GM19035 (cell line): ENCODE results near the gene VILL.

Source experiments
- ATAC-seq: cut with Tn5 transposase; IDR thresholded peaks from one replicate; pipeline ENCODE4 v1.9.1; 2021; ENCODE audit not compliant: unreplicated experiment

Gene VILL

DNA sequence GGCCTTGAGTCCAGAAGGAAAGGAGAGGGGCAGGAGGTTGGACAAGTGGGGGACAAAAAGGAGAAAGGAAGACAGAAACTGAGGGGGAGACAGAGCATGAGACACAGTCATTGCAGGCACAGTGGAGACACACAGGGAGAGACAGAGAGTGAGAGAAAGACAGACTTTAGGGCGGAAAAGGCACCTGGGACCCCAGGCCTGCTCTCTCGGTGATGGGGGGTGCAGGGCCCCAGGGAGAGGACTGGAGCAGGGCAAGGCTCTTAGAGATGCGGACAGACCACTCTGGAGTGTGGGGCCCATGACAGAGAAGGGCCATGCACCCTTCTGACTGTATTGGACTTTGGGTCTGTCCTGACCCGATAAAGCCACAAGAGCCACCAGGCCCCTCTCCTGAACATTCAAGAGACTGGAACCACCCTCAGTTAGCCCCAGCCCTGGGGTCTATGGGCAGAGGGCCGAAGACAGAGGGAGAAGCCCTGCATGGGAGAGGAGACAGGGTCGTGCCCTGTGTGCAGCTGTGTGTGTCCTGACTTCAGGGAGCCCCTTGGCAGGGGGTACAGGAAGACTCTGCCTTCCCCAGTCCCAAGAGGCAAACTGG lies 26.4 kb downstream of the VILL start:
- ATAC-seq: no peak

DNA sequence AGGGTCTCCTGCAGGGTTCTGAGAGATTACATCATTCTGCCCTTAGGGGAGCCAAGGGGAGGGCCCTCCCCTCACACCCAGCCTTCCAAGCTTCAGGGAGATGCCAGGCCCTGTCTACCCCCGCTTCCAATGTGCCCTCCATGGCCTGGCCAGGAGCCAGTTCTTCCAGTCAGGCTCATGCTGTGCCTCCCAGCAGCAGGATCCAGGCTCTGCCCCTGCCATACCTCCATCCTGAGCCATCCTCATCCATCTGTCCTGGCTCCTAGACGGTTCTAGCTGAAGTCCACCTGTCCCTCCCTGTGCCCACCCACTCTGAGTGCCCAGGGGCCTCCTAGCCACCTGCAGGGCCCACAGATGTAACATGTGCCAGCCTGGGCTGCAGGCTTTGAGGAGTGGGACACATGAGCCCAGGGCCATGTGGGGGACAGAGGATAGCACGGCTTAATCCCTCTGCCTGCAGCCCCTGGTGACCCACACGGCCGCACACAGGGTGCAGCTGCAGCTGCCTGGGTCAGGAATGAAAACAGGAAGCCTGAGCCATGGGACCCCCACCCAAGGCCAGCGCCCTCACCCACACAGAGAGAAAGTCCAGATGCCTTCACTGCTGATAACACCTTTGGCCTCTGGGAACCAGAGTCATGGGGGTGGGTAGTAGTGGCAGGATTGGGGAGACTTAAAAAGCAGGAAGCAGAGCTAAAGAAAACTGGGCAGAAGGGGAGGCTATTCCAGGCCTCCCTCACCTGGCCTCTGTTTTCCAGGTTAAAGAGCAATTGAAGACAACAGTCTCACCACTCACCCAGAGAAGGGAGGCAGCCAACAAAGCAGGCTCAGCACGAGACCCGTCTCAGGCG lies 27.1 kb downstream of the VILL start:
- no peak for ATAC-seq

DNA sequence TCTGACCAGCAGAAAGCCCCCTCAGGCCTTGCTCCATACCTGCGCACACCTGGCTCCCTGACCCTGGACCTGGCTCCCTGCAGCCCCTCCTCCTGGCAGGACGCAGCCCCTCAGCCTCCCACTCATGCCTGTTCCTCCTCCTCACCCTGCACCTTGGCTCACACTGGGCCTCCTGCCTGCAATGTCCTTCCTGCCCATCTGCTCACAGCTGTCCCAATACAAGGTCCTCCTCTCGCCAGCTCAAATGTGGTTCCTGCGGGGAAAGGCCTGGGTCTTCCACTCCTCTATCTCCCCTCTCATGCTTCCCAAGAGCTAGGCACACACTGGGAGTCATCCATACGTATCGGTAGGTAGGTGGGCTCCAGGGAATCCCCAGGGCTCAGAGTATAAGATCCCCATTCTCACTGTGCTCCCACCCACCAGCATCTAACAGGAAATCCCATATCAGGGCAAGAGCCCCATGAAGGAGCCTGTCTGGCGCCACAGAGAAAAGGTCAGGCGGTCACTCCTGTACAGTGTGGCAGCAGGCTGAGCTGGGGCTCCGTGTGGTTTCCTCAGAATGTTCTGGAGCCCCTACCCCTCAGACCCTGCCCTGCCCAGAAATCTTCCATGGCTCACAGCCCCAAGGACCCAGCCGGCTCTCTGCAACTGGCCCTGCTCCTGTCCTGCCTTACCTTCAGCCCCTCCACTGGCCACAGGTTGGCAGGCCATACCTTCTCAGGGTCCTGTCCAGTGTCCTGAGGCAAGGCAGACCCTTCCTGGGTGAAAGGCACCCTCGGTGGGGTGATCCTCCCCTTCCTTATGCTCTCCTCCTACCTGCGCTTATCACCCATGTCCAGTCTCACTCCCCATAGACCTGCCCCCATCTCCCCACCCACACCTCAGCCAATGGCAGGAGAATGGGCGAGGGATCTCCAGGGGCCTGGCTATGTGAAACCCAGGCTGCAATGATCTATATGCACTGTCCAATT lies 28.0 kb downstream of the VILL start:
- no peak for ATAC-seq

DNA sequence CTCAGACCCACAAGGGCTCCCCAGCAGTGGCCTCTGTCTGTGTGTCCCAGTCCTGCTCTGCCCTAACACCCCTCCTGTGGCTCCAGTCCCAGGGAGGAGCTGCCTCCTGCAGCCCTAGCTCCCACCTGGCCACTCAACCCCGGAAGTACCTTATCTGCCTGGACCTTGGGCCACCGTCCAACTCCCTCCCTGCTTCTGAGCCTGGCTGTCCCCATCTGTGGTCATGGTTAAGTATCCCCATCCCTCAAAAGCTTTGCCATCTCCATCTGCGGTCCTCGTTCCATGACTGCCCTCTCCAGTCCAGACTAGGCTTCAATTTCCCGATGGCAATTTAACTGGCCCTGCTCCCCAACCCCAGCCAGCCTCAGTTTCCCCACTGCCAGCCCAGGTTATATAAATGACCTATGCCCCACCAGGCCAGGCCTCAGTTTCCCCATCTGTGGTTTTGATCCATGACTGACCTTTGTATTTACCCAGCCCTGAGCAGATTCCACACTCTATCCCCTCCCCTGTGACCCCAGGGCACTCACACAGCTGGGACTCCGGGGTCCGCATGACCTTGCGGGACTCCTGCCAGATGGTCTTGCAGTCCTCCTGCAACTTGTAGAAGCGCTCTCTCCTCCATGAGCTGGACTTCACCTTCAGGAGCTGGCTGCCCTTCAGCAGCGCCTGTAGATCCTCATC lies 29.2 kb downstream of the VILL start:
- ATAC-seq: no peak

DNA sequence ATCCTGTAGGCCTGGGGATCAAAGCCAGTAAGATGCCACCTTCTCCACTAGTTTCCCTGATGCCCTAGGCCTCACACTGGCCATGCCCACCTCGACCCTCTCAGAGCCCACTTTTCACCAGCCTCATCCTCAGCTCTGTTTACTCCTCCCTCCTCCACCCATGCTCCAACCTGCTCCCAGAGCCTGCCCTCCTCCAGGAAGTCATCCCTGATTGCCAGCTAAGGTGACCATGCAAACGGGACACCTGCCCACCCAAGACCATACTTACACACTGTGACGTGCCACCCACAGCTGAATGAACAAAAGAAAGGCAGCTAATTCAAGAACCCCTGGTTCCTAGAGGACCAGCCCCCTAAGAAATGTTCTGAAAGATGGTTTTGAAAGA lies 29.7 kb downstream of the VILL start:
- ATAC-seq: no peak

DNA sequence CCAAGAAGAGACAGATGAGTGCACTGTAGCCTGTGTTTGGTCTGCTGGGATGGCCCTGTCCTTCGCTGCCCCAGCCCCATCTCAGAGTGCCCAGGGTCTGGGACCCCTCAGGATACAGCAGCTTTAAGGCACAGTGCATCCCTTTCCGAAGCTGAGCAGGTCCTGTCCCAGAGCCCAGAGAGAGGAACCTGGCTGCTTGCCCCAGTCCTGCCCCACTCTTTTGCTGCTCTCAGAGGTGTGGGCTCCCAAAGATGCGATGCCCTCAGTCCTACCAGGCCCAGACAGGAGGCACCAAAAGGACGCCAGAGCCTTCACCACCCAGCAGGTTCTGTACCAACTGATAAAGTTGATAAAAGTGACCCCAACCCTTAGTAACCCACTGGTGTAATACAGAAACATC lies 30.6 kb downstream of the VILL start:
- no peak for ATAC-seq

DNA sequence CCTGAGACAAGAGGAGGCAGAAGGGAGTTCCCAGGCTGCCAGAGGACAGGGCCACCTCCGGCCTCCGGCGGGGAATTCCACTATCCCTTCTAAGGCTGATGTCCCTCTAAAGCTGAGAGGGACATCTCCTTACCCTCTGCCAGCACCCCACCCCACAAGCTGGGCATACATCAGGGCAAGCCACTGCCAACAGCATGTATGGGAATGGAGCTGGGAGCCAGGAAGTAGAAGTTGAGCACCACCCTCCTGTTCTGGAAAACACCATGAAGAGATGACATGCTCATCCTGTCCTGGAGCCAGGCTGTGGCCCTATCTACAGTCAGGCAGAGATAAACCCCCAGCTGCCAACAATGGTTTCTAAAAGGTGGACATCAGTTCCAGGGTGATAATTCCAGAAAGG lies 31.7 kb downstream of the VILL start:
- ATAC-seq: no peak

DNA sequence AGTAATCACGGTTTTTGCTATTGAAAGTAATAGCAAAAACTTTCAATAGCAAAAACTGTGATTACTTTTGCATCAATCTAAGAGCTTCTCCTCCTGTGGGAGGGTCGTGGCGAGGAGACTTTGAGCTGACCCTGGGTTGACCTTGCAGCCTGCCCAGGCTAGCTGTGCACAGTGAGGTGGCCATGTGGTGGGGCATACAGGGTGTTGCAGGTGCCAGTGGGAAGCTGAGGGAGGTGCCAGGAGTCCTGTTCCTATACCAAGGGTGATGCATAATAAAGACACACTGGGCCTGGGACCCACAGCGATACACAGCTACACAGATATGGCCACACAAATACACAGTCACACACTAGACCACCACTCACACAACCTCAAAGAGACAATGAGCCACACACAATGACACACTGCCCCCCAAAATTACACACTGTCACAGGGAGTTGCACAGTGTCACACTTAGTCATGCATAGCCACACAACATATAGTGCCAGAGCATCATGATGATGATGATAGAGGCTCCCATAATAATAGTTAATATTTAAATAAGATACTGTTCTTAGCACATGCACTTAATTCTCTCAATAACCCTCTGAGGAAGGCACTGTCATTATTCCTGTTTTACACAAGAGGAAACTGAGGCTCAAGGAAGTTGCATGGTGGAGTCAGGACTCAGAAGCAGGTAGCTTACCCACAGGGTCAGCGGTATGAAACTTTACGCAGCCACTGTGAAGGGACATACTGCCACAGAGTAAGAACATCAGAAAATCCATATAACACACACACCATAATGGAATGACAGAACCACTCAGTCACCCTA lies 32.5 kb downstream of the VILL start:
- no peak for ATAC-seq

DNA sequence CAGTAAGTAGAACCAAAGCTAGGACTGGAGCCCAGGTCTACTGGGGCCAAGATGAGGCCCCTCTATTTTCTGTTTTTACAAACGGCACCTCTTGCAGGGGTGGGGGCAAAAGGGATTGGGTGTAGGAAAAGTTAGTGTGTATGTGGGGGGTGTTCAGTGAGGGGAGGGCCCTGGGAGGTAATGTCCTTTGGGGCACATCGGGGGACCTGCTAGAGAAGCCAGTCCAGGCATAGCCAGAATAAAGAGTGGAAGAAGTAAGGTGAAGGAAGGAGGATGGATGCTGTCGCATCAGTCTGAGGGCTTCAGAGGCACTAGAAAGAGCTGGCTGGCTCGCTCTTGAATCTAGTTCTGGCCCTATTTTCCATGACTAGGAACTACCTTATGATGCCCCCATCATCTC lies 36.3 kb downstream of the VILL start:
- ATAC-seq: no peak

DNA sequence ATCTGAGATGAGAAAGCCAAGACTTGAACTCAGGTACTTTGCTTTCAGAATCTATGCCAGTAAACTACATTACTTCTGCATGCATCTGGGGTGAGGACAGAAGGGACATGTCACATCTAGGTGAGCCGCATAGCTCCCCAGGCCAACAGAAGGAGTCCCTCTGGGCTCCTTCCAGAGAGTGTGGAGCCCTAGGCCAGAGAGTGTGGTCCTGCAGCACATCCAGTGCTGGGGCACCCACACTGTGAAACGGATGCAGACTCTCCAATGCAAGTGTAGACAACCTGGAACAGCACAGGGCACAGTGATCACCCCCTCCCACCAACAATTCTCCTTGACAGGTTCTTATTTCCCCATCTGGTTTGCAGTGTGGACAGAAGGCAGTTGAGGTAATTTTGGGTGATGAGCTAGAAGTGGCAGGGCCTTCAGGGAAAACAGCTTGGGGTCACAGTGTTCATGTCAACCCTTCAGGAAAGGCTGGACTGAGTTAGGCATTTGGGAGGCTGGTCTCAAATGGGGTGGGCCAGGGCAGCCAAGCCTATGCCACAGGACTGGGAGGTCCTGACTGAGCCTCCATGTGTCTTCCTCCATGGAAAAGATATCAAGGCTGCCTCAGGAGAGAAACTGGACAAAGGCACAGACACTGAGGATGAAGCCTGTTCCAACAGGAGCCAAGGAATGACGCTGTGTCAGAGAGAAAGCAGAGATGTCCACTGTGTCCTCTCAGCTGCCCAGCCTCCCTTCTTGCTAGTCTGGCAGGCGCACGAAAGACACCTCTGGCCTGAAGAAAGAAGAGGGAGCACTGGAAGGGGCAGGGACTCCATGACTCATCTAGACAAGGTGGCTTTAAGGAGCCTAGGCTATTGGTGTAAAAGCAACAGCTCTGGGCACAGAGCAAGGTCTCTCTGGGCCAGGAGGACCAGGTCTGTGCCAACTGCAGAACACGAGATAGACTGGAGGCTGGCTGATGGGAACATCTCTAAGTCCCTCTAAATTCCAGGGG lies 37.2 kb downstream of the VILL start:
- ATAC-seq: no peak

DNA sequence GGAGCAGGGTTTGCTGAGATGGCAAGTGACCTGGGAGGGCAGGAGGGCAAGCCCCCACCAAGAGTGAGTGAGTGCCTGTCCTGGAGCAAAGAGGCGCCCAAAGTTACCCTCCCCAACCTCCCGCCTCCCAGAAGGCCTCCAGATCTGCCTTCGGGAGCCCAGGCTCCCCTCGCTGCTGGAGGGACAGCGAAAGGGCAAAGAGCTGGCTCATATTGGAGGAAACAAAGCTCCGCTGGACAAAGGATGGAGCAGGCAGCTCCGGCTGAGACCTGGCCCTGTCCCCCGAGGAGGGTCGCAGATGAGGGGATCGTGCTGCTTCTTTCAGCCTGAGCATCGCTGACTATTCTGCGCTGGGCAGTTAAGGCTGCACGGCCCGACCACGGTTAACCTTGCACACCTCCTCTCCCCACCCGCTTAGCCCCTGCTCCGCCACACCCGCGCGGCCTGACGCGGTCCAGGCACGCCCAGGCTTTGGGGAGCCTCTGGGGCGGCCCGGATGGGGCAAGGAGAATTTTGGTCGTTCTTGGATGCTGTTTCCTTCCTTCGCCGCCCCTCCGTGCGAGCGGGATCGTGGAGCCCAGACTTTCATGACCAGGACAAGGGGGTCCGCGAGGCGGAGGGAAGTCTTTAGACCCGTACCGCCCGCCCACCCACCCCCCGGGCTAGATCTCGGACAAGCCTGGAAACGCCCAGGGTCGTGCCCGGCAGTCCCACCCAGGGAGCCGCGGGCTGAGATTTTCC lies 38.2 kb downstream of the VILL start:
- no peak for ATAC-seq

DNA sequence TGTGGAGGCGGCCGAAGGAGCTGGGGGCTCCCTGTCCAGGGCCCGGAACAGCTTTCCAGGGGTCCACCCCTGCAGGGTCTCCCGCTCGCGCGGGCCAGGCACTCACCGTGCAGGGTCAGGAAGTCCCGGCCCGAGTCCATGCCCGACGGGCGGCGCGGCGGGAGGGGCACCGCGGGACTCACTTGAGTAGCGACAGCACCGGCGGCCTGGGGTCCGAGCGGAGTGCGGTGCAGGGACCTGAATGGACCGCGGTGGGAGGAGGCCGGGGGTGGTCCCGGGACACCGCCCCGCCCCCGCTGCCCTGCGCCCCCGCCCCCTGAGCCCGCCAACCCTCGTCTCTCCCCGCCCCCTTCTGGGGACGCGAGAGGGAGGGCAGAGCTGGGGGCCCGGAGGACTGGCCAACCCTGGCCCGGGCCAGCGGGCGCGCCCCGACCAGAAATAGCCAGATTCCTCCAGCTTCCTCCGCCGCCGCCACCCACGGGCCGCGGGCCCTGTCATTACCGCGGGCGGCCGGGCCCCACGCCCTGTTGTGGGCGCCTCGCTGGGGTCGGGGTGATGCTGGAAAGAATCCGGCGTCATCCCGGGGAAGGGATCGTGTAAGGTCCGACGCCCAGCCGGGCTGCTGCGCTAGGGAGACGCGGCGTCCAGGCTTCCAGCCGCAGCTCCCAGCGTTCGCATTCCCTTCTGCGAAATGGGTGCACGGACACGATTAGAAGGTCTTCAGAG lies 39.0 kb downstream of the VILL start, which contains the start of gene PLCD1:
TSS of gene PLCD1 (minus strand) at position 243 of the 726 bp plus-strand sequence. CDS start at position 140, 103 bp downstream.
- ATAC-seq: no peak

DNA sequence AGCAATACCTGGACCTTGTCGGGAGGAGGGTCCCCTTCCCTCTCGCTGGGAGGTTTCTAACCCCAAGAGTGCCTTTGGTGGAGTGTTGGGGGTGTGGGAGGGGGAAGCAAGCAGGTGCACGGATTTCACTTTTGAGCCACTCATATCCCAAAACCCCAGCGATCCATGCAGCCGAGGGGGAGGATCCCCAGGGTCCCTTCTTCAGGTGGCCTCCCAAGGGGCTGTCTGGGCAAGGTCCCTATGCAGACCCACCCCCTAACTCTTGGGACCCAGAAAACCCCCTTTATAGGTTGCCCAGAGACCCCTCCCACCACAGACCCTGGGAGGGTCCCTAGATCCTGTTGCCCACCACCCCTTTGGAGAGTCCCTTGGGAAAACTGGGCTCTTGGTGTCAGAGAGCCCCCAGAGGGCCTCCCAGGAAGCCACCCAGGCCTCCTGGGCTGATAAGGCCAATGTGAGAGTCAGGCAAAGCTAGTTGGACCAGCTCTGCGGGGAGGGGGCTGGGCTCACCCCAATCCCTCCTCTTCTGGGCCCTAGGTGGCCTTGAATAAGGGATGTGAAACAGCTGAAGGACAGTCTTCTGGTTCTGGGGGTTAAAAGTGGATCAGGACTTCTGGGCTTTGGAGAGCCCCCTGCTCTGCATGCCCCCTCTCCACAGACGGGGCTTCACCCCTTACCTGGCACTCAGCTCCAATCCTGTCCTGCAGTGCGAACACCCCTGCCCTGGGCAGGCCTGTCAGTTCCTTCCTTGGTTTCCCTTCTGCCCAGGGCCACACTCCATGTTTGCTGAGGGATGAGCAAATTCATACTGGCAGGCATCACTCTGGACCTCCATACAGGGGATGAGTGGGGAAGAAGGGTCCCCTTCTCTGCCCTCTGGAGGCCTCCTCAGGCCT lies 39.8 kb downstream of the VILL start:
- no peak for ATAC-seq

DNA sequence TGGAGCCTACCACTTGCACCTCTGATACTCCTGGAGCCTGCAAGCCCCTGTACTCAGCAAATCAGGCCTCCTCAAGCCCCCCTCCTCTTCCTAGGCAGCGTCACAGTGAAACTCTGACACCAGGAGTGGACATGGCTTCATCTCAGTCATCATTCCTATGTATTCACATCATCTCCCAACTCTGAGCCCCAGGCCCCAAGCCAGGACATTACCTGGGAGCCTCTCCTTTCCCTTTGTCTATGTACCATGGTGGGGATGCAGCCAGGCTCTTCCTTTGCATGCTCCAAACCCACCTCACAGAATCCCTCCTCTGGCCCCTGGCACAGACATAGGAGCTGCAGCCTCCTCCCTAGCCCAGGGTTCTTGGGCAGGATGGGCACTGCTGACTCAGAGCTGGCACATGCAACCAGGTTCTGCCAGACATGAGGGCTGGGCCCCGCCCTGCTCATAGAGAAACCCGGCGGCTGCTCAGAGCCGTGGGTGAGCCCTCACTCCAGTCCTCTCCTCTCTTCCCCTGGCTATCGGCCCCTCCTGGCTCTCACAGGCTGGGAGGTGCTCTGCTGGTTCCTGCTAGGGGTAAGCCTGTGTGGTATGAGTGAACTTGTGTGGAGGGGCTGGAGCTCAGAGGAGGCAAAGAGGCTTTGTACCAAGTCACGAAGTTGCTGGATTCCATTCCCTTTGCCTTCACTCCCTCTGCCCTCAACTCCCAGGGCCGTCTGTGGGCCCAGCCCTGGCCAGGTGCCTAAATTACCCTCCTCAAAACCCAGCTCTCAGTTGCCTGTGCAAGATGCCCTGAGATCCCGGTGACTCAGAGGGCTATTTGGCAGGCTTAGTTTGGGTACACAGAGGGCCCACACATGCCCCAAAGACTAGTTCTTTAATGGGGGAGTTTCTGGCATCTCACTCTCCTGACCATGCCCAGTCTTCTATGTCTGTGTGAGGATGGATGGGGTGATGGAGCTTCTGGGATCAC lies 40.7 kb downstream of the VILL start:
- ATAC-seq: no peak

DNA sequence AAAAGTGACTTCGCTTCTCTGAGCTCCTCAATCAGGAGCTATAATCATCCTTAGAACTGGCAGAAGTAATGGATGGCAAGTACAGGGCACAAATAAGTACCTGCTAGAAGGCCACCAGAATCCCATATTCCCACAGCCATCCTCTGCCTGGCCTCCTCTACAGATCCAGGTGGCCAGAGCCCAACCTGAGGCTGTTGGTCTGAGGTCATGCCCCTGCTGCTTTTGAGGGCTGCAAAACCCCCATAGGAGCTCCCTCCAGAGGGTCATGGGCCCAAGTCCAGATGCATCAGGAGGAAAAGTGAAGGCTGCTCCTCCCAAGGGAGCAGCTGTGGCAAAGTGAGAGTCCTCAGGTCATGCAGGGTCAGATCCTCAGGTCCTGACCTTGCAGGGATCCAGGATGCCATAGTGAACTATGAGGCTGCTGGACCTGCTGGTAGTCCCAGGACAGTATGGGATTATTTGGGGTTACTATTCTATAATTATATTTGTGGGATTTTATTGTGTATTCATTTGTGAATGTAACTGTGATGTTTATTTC lies 41.8 kb downstream of the VILL start:
- ATAC-seq: no peak
